HL-60 (cell line): ENCODE results near the gene NCOA5.

Source experiments
- DNase-seq, 2 experiments: peaks; one replicate each; pipeline ENCODE4 v3.0.0-alpha.2; 2010 to 2020; ENCODE audit warnings: low read depth in 1 of 2, low spot score in 1 of 2
- H3K27ac ChIP-seq: fragments of 250-450 bp; sonication (Bioruptor Pico); replicated peaks from 2 replicates; pipeline ENCODE4 v1.5.1; 2020; ENCODE audit warnings: mild to moderate bottlenecking, moderate library complexity
- H3K27me3 ChIP-seq: fragments of 250-450 bp; sonication (Bioruptor Pico); 2 replicates; pipeline ENCODE4 v1.5.1; 2021; ENCODE audit warnings: mild to moderate bottlenecking, moderate library complexity; ENCODE audit not compliant: insufficient read depth, poor library complexity, severe bottlenecking
- H3K4me3 ChIP-seq: replicated peaks from 2 replicates; pipeline ENCODE4 v1.5.1; 2011; ENCODE audit warnings: mild to moderate bottlenecking, control low read depth, low read length; ENCODE audit not compliant: insufficient read depth
- GABPA ChIP-seq: IDR thresholded peaks from 2 replicates; pipeline ENCODE4 v1.6.1; 2012; ENCODE audit warnings: low read depth
- POLR2AphosphoS5 ChIP-seq: IDR thresholded peaks from 2 replicates; pipeline ENCODE4 v1.6.1; 2012; ENCODE audit warnings: low read depth
- SPI1 ChIP-seq: IDR thresholded peaks from 2 replicates; pipeline ENCODE4 v1.6.1; 2012; ENCODE audit warnings: low read depth, mild to moderate bottlenecking, borderline replicate concordance
- TF ChIP-seq, protein P1 (sequence below): IDR thresholded peaks from 2 replicates; pipeline ENCODE4 v1.6.1; 2012; ENCODE audit warnings: low read depth; ENCODE audit not compliant: insufficient replicate concordance
- TF ChIP-seq, protein P2 (sequence below): IDR thresholded peaks from one replicate; pipeline ENCODE4 v1.5.1; 2011; ENCODE audit warnings: low read length, control low read depth, inconsistent platforms; ENCODE audit not compliant: insufficient read depth

Gene NCOA5

DNA sequence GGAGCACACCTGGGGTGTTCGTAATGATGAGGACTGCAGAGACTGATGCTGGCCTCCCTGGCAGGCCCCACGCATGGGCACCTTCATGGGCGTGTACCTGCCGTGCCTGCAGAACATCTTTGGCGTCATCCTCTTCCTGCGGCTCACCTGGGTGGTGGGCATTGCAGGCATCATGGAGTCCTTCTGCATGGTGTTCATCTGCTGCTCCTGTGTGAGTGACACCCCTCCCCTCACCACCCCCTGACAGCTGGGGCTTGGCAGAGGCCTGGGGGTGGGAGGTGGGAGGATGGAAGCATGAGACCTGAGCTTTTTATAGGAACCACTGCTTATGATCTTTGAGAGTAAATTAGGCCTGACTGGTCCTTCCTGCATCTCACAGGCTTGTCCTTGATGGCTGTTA, 54.0 kb downstream of the NCOA5 start:
- no peak overlapping the region for H3K27ac ChIP-seq
- no peak for TF ChIP-seq GABPA
- TF ChIP-seq SPI1: no peak
- TF ChIP-seq, protein P1, sequence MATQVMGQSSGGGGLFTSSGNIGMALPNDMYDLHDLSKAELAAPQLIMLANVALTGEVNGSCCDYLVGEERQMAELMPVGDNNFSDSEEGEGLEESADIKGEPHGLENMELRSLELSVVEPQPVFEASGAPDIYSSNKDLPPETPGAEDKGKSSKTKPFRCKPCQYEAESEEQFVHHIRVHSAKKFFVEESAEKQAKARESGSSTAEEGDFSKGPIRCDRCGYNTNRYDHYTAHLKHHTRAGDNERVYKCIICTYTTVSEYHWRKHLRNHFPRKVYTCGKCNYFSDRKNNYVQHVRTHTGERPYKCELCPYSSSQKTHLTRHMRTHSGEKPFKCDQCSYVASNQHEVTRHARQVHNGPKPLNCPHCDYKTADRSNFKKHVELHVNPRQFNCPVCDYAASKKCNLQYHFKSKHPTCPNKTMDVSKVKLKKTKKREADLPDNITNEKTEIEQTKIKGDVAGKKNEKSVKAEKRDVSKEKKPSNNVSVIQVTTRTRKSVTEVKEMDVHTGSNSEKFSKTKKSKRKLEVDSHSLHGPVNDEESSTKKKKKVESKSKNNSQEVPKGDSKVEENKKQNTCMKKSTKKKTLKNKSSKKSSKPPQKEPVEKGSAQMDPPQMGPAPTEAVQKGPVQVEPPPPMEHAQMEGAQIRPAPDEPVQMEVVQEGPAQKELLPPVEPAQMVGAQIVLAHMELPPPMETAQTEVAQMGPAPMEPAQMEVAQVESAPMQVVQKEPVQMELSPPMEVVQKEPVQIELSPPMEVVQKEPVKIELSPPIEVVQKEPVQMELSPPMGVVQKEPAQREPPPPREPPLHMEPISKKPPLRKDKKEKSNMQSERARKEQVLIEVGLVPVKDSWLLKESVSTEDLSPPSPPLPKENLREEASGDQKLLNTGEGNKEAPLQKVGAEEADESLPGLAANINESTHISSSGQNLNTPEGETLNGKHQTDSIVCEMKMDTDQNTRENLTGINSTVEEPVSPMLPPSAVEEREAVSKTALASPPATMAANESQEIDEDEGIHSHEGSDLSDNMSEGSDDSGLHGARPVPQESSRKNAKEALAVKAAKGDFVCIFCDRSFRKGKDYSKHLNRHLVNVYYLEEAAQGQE: no peak
- TF ChIP-seq POLR2AphosphoS5: no peak
- peaks cover 35% of the 10 kb centered on the region for H3K27me3 ChIP-seq
- DNase-seq: no peak
- H3K4me3 ChIP-seq: no peak overlapping the region

DNA sequence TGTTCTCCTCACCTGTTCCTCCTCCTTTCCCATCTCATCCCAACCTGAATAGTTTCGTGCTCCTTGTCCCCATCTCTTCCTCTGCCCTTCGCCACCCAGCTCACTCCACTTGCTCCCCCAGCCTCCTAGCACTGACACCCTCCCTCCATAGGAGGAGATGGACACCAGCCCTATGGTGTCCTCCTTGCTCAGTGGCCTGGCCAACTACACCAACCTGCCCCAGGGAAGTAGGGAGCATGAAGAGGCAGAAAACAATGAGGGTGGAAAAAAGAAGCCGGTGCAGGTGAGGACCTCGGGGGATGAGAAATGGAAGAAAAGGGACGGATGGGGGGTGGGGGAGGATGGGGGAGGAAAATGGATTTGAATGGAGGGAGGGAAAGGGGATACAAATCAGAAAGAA, 54.5 kb downstream of the NCOA5 start:
- TF ChIP-seq, protein P1: no peak
- TF ChIP-seq GABPA (no peak), POLR2AphosphoS5 (no peak), SPI1 (no peak)
- TF ChIP-seq, protein P2, sequence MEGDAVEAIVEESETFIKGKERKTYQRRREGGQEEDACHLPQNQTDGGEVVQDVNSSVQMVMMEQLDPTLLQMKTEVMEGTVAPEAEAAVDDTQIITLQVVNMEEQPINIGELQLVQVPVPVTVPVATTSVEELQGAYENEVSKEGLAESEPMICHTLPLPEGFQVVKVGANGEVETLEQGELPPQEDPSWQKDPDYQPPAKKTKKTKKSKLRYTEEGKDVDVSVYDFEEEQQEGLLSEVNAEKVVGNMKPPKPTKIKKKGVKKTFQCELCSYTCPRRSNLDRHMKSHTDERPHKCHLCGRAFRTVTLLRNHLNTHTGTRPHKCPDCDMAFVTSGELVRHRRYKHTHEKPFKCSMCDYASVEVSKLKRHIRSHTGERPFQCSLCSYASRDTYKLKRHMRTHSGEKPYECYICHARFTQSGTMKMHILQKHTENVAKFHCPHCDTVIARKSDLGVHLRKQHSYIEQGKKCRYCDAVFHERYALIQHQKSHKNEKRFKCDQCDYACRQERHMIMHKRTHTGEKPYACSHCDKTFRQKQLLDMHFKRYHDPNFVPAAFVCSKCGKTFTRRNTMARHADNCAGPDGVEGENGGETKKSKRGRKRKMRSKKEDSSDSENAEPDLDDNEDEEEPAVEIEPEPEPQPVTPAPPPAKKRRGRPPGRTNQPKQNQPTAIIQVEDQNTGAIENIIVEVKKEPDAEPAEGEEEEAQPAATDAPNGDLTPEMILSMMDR: no peak
- no peak for DNase-seq
- Histone ChIP-seq H3K27ac (no peak overlapping the region), H3K27me3 (peaks cover 38% of the 10 kb centered on the region), H3K4me3 (no peak overlapping the region)

DNA sequence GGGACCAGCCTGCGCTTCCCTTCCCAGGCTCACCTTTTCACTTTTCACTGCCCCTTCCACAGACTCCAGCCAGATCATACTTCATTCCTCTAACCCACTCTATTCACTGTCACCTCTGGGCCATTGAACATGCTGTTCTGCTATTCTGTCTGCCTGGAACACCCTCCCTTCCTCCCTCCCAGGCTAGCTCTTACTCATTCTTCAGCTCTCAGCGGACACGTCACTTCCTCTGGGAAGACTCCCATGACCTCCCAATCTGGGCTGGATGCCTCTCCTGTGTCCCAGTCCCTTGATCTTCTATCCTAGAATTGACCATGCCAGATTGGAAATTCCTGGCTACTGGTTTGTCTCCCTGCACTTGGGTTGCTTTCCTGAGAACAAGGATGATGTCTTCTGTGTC, 55.7 kb downstream of the NCOA5 start:
- peaks cover 45% of the 10 kb centered on the region for H3K27me3 ChIP-seq
- TF ChIP-seq, protein P1: no peak
- TF ChIP-seq GABPA: no peak
- TF ChIP-seq, protein P2: no peak
- no peak for TF ChIP-seq SPI1

More for the DNA sequence above, 55.7 kb downstream of the NCOA5 start:
- no peak for DNase-seq
- Histone ChIP-seq H3K4me3 (no peak overlapping the region), H3K27ac (no peak overlapping the region)
